Esophagus (tissue), 2 donors: Measurements from ENCODE around the gene POLR3G. TPM values are rescaled to one million over a fixed set of nuclear protein-coding genes. Genes with fewer than 3 reads are reported as not detected.

ENCODE experiments used
- H3K27ac ChIP-seq, 2 donors: one replicate each; pipeline ENCODE4 v1.5.1; 2013; ENCODE audit warnings: low read depth in 2 of 2, mild to moderate bottlenecking in 2 of 2, inconsistent platforms in 1 of 2, low read length in 1 of 2, moderate library complexity in 1 of 2
- H3K27me3 ChIP-seq, 2 donors: one replicate each; pipeline ENCODE4 v1.6.1; 2013; ENCODE audit warnings: low read length in 2 of 2, control low read depth in 1 of 2, mild to moderate bottlenecking in 1 of 2; ENCODE audit not compliant: insufficient read depth in 2 of 2, control insufficient read depth in 1 of 2
- H3K36me3 ChIP-seq, 2 donors: one replicate each; pipeline ENCODE4 v1.6.1; 2013; ENCODE audit warnings: low read length in 1 of 2; ENCODE audit not compliant: control insufficient read depth in 2 of 2, insufficient read depth in 2 of 2
- H3K4me1 ChIP-seq, 2 donors: one replicate each; pipeline ENCODE4 v1.6.1; 2013; ENCODE audit warnings: low read length in 1 of 2; ENCODE audit not compliant: control insufficient read depth in 2 of 2, insufficient read depth in 2 of 2
- H3K4me3 ChIP-seq, 2 donors: one replicate each; pipeline ENCODE4 v1.5.1; 2013; ENCODE audit warnings: low read length in 2 of 2, mild to moderate bottlenecking in 2 of 2, low read depth in 1 of 2, moderate library complexity in 1 of 2
- H3K9me3 ChIP-seq, 2 donors: one replicate each; pipeline ENCODE4 v1.6.1; 2013; ENCODE audit warnings: mild to moderate bottlenecking in 2 of 2, low read depth in 1 of 2, low read length in 1 of 2, moderate library complexity in 1 of 2; ENCODE audit not compliant: control insufficient read depth in 2 of 2, insufficient read depth in 1 of 2
- WGBS, 2 donors: extraction: QIAGEN DNeasy Blood & Tissue Kit; methylation state at CpG; one replicate each; pipeline ENCODE4 v1.1.7; 2013; 5-methylcytosine and 5-hydroxymethylcytosine counted together
- polyA plus RNA-seq, 2 donors: library from polyadenylated mRNA; stranded (reverse); fragments of 200-250 nt; gene quantifications; one replicate each; pipeline ENCODE4 v1.2.3, GENCODE V29; 2013
- donor health status: healthy with polysubstance abuse.
- donor health status: Bipolar disorder and iron deficiency.

POLR3G gene
- polyA plus RNA-seq, 2 donors: 1.9 to 3.4 TPM

- Histone ChIP-seq H3K4me3 (peak overlapping the region in 1 of 2 donors; percentile 90), H3K9me3 (no peaks in the 10 kb centered on the region), H3K27ac (no peak overlapping the region), H3K4me1 (peaks cover 0 to 2% of the 10 kb centered on the region in 2 donors), H3K36me3 (no peaks in the 10 kb centered on the region), H3K27me3 (no peaks in the 10 kb centered on the region)
- 72 to 73% methylated on average over 17 of the region's 17 CpGs for WGBS, 2 donors
Measured at GRCh38 chr5:90475436-90475980, 844 bp downstream of the POLR3G start.

DNA sequence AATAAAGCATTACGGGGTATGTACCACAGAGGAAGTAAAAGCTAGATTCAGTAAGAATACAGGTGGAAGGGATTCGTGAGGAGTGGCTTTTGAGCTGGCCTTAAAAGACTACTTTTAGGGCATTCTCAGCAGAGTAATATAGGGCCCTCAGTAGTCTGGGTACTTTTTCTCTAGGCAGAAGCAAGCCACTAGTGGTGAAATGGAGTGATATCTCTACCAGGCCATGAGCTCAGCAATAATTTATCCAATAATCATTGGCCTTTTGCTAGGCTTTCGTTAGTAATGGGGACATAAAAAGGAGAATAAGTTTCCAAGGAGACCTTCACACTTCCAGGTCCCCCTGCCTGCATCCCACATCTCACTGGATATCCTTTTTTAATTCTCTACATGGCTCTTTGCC, 1.7 kb downstream of the POLR3G start:
- H3K4me3 ChIP-seq: no peak overlapping the region
- no peaks in the 10 kb centered on the region for H3K36me3 ChIP-seq
- H3K27me3 ChIP-seq: no peaks in the 10 kb centered on the region
- H3K27ac ChIP-seq: no peak overlapping the region
- 89 to 90% methylated on average over 3 of the region's 3 CpGs for WGBS, 2 donors
- H3K9me3 ChIP-seq: no peaks in the 10 kb centered on the region
- peaks cover 0 to 2% of the 10 kb centered on the region in 2 donors for H3K4me1 ChIP-seq

DNA sequence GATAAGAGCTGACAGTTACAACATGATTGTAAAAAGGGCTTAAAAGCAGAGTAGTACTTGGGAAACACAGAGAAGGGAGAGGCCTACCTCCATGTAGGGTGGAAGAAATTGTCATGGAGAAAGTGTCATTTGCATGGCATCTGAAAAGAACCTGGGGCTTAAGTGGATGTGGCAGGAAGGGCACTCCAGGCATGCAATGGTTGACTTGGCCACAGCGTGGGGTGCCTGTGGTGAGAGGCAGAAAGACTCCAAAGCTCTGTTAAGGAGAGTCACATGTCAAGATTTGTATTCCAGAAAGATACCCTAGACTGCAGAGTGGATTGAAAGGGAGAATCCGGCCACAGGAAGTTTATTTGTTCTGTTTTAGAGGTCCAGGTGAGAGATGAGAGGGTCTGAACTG, 2.4 kb downstream of the POLR3G start:
- Histone ChIP-seq H3K27me3 (no peaks in the 10 kb centered on the region), H3K4me1 (peaks cover 0 to 2% of the 10 kb centered on the region in 2 donors), H3K4me3 (no peak overlapping the region), H3K9me3 (no peaks in the 10 kb centered on the region), H3K36me3 (no peaks in the 10 kb centered on the region), H3K27ac (no peak overlapping the region)
- 65 to 69% methylated on average over 2 of the region's 2 CpGs for WGBS, 2 donors

- Histone ChIP-seq H3K4me1 (peaks cover 0 to 2% of the 10 kb centered on the region in 2 donors), H3K36me3 (no peaks in the 10 kb centered on the region), H3K27ac (no peak overlapping the region), H3K4me3 (no peak overlapping the region), H3K9me3 (no peaks in the 10 kb centered on the region), H3K27me3 (no peaks in the 10 kb centered on the region)
- 83 to 85% methylated on average over 8 of the region's 8 CpGs for WGBS, 2 donors
Measured at GRCh38 chr5:90477621-90478215, 3.1 kb downstream of the POLR3G start.

DNA sequence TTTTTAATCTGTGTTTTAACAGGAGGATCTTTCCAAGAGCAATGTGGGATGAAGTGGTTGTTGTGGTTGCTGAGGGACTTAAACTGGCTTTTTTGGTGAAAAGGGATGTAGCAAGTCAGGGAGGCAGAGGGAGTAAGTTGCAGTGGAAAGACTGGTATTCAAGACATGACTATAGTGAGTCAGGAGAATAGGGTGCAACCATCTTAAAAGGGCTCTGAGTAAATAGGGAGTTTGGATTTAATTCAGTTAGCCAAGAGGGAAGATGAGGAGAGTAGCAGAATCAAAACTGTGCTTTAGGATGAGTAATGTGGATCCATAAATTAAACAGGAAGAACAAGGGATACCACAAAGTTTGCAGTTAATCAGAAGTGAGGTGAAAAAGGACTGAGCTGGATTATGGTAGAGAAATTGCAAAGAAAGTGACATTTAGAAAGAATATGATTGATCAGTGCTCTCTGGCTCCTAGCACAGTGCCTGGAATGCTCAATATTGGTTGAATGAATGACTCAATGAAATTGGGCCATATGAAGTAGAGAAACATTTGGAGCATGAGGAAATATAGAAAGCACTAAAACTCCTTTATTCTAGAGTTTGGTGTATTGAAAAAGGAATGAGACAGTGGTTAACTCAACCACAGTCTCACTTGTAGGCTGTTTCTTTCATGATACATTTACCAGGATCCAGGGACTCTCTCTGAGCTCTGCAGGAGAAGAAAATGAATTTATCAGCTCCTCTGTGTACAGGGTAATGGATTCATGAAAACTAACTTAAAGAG, 5.1 kb downstream of the POLR3G start:
- no peak overlapping the region for H3K4me3 ChIP-seq

GRCh38 chr5:90480699-90481098, 6.0 kb downstream of the POLR3G start:
- Histone ChIP-seq H3K4me1 (no peaks in the 10 kb centered on the region), H3K36me3 (no peaks in the 10 kb centered on the region), H3K27me3 (no peaks in the 10 kb centered on the region), H3K27ac (no peak overlapping the region), H3K4me3 (no peak overlapping the region), H3K9me3 (no peaks in the 10 kb centered on the region)
- WGBS, 2 donors: 67 to 81% methylated on average over 1 of the region's 1 CpG

More for the DNA sequence above, 5.1 kb downstream of the POLR3G start:
- Histone ChIP-seq H3K4me1 (no peaks in the 10 kb centered on the region), H3K27me3 (no peaks in the 10 kb centered on the region), H3K27ac (no peak overlapping the region), H3K36me3 (no peaks in the 10 kb centered on the region), H3K9me3 (no peaks in the 10 kb centered on the region)

- Histone ChIP-seq H3K9me3 (no peaks in the 10 kb centered on the region), H3K4me3 (no peak overlapping the region), H3K4me1 (no peaks in the 10 kb centered on the region), H3K27ac (no peak overlapping the region), H3K27me3 (no peaks in the 10 kb centered on the region), H3K36me3 (no peaks in the 10 kb centered on the region)
- WGBS, 2 donors: 92 to 95% methylated on average over 8 of the region's 8 CpGs
Measured at GRCh38 chr5:90483206-90483605, 8.5 kb downstream of the POLR3G start.

DNA sequence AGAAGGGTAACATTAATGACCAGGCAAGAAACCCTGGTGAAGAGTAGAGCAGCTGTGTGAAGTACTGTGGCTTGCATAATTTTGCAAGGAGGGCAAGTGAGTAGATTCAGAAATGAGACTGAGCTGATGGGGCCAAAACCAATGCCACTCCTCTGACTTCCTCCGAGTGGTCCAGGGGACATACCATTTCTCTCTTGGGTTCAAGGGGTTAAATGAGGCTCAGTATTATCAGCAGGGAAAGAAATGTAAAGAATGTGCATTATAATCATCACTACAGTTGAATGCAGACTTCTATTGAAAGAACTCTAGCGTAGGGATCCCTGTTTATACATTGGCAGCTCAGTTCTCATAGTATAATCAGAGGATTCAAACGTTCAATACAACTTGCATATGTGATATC, 9.9 kb downstream of the POLR3G start:
- no peaks in the 10 kb centered on the region for H3K9me3 ChIP-seq
- H3K27ac ChIP-seq: no peak overlapping the region
- no peaks in the 10 kb centered on the region for H3K4me1 ChIP-seq
- no peaks in the 10 kb centered on the region for H3K27me3 ChIP-seq
- WGBS, 2 donors: 68 to 71% methylated on average over 3 of the region's 3 CpGs
- no peak overlapping the region for H3K4me3 ChIP-seq
- H3K36me3 ChIP-seq: no peaks in the 10 kb centered on the region

DNA sequence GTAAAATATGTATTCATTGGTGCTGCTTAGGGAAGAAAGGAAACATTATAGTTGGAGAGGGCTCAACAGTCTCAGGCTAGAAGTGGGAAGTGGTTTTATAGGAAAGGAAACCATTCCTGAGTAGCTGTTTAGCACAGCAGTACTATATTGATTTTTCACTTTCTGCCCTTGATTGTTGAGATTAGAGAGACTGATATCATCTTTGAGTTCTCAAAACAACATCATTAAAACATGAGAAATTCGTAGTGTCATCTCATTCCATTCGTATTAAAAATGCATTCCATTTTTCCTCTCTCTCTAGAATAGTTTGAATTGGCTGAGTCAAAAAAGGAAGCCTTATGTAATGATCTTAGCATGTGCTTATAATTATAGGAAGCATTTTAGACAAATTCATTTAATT, 14.1 kb downstream of the POLR3G start:
- Histone ChIP-seq H3K4me3 (no peak overlapping the region), H3K27ac (no peak overlapping the region), H3K27me3 (no peaks in the 10 kb centered on the region), H3K9me3 (no peaks in the 10 kb centered on the region), H3K36me3 (no peaks in the 10 kb centered on the region), H3K4me1 (no peaks in the 10 kb centered on the region)
- WGBS, 2 donors: 55 to 59% methylated on average over 2 of the region's 2 CpGs

- H3K4me3 ChIP-seq: no peak overlapping the region
- H3K36me3 ChIP-seq: no peaks in the 10 kb centered on the region
- H3K27me3 ChIP-seq: no peaks in the 10 kb centered on the region
- no peak overlapping the region for H3K27ac ChIP-seq
- no peaks in the 10 kb centered on the region for H3K9me3 ChIP-seq
- no peaks in the 10 kb centered on the region for H3K4me1 ChIP-seq
Measured at GRCh38 chr5:90494043-90494442, 19.4 kb downstream of the POLR3G start.
